ENCODE data around the gene TOM1. TPM values are rescaled to one million over a fixed set of nuclear protein-coding genes. Genes with fewer than 3 reads are reported as not detected.

TOM1 gene
- total and polyA plus RNA-seq, 2 of the 13 experiments (the other 11 are each of a cell fraction or from before 2014, with no cell fraction given), result 30.8 to 87.3 TPM

- TF ChIP-seq NFKB2 (CRISPR knock-in tag; IDR thresholded peaks at IDR 0.05; ENCODE audit: borderline replicate concordance) (no peak), GMEB2 (CRISPR knock-in tag; IDR thresholded peaks at IDR 0.05; ENCODE audit: low read depth) (no peak), ZKSCAN5 (CRISPR knock-in tag; IDR thresholded peaks at IDR 0.05) (peak; percentile 99), ZSCAN9 (CRISPR knock-in tag; IDR thresholded peaks at IDR 0.05; ENCODE audit: borderline replicate concordance) (peak; percentile 82; the same call in 1 of the 2 replicates), ZBTB26 (CRISPR knock-in tag; IDR thresholded peaks at IDR 0.05; ENCODE audit: borderline replicate concordance) (peak; percentile 42; the same call in 1 of the 2 replicates), NR2F6 (IDR thresholded peaks at IDR 0.05) (peak; percentile 43; the same call in 1 of the 2 replicates), NR2F6 (CRISPR knock-in tag; IDR thresholded peaks at IDR 0.05) (peak; percentile 74), EP300 (IDR thresholded peaks at IDR 0.05; ENCODE audit: low read depth in 2 of 2, low read length in 2 of 2) (peak in 1 of 2 experiments; percentile 4; a peak in 1 of 4 replicates), EP300 (CRISPR knock-in tag; IDR thresholded peaks at IDR 0.05; ENCODE audit: borderline replicate concordance) (peak; percentile 46), ZNF761 (CRISPR knock-in tag; conservative IDR thresholded peaks at IDR 0.05) (0 out of 2 replicates have a peak, but pooled peaks have one; percentile 68), NR2C2 (CRISPR knock-in tag; IDR thresholded peaks at IDR 0.05; ENCODE audit: borderline replicate concordance) (peak; percentile 61; the same call in 1 of the 2 replicates), ZBTB4 (CRISPR knock-in tag; IDR thresholded peaks at IDR 0.05; ENCODE audit: borderline replicate concordance) (no peak), ZNF446 (CRISPR knock-in tag; IDR thresholded peaks at IDR 0.05) (no peak), PHF21A (CRISPR knock-in tag; IDR thresholded peaks at IDR 0.05) (peak; percentile 58; the same call in 1 of the 2 replicates), TP53 (CRISPR knock-in tag; conservative IDR thresholded peaks at IDR 0.05) (no peak), PPARG (CRISPR knock-in tag; conservative IDR thresholded peaks at IDR 0.05) (0 out of 2 replicates have a peak, but pooled peaks have one; percentile 32), GZF1 (CRISPR knock-in tag; IDR thresholded peaks at IDR 0.05) (no peak), NFYB (CRISPR knock-in tag; IDR thresholded peaks at IDR 0.05) (0 out of 2 replicates have a peak, but pooled peaks have one; percentile 13), HNRNPL (IDR thresholded peaks at IDR 0.05; ENCODE audit: low read depth, low read length) (no peak), ZMYM4 (CRISPR knock-in tag; IDR thresholded peaks at IDR 0.05) (no peak), YEATS2 (CRISPR knock-in tag; IDR thresholded peaks at IDR 0.05; ENCODE audit: borderline replicate concordance) (peak; percentile 43; the same call in 1 of the 2 replicates), ZNF557 (CRISPR knock-in tag; IDR thresholded peaks at IDR 0.05) (no peak), ESRRA (CRISPR knock-in tag; IDR thresholded peaks at IDR 0.05; ENCODE audit: low read depth) (no peak), CAMTA2 (CRISPR knock-in tag; IDR thresholded peaks at IDR 0.05; ENCODE audit: borderline replicate concordance) (no peak), ZNF292 (CRISPR knock-in tag; IDR thresholded peaks at IDR 0.05; ENCODE audit: borderline replicate concordance, low read depth) (peak; percentile 43)
Observed at GRCh38 chr22:35312198-35313059, 12.7 kb downstream of the TOM1 start (continued).
